H1 (cell line): ENCODE results near the gene PDE4D.

Experiments
- CTCF ChIP-seq, 3 experiments: IDR thresholded peaks; 1 replicate in 2 of 3; 2 replicates in 1 of 3; pipeline versions ENCODE4 v1.5.1 to v1.6.1; 2011; ENCODE audit warnings: low read length in 3 of 3, mild to moderate bottlenecking in 3 of 3, inconsistent platforms in 2 of 3, low read depth in 1 of 3, moderate library complexity in 1 of 3; ENCODE audit not compliant: insufficient read depth in 1 of 3; ENCODE audit errors: control extremely low read depth in 1 of 3
- EP300 ChIP-seq, 2 experiments: IDR thresholded peaks; 1 replicate in 1 of 2; 2 replicates in 1 of 2; pipeline ENCODE4 v1.6.1; 2011 to 2012; ENCODE audit warnings: low read depth in 2 of 2, low read length in 2 of 2, mild to moderate bottlenecking in 2 of 2, borderline replicate concordance in 1 of 2, inconsistent platforms in 1 of 2, moderate library complexity in 1 of 2
- JUND ChIP-seq: IDR thresholded peaks from 2 replicates; pipeline ENCODE4 v1.6.1; 2011; ENCODE audit warnings: mild to moderate bottlenecking, improper control_type of control experiment, low read length
- POLR2A ChIP-seq, 2 experiments: IDR thresholded peaks; 1 replicate in 1 of 2; 2 replicates in 1 of 2; pipeline ENCODE4 v1.6.1; 2011; ENCODE audit warnings: low read depth in 2 of 2, low read length in 2 of 2, mild to moderate bottlenecking in 2 of 2; ENCODE audit errors: control extremely low read depth in 1 of 2
- TAF1 ChIP-seq: IDR thresholded peaks from 2 replicates; pipeline ENCODE4 v1.6.1; 2011; ENCODE audit warnings: mild to moderate bottlenecking, low read depth, low read length
- YY1 ChIP-seq: IDR thresholded peaks from 2 replicates; pipeline ENCODE4 v1.6.1; 2011; ENCODE audit warnings: low read depth, mild to moderate bottlenecking, low read length
- ZNF274 ChIP-seq: IDR thresholded peaks from 2 replicates; pipeline ENCODE4 v1.7.0; 2012; ENCODE audit warnings: low read length, borderline replicate concordance; ENCODE audit errors: extremely low read depth

- no peak for TF ChIP-seq YY1
- TF ChIP-seq ZNF274, result no peak
- no peak for TF ChIP-seq EP300 (IDR thresholded peaks at IDR 0.05; ENCODE audit: borderline replicate concordance in 1 of 2, low read depth in 2 of 2, low read length in 2 of 2)
- no peak for TF ChIP-seq JUND
- no peak for TF ChIP-seq TAF1
- TF ChIP-seq CTCF (IDR thresholded peaks at IDR 0.05; ENCODE audit: control extremely low read depth in 1 of 3, insufficient read depth in 1 of 3, low read depth in 1 of 3, low read length in 3 of 3), result no peak
- TF ChIP-seq POLR2A (IDR thresholded peaks at IDR 0.05; ENCODE audit: control extremely low read depth in 1 of 2, low read depth in 2 of 2, low read length in 2 of 2), result no peak
Observed at GRCh38 chr5:59371525-59372127, 521.9 kb downstream of the PDE4D start.
